CD4-positive, alpha-beta T cell treated with Interferon alpha-2 for 1 hour (primary cell): ENCODE results near the gene LSR.
"Not testable (repeated sequence)": the region's sequence is repeated elsewhere in the genome, so short reads cannot be mapped to it uniquely, and the experiment has no call there.

Source experiments
- DNase-seq, 2 donors: peaks; one replicate each; pipeline ENCODE4 v3.0.0-alpha.2; 2020 to 2022

Gene LSR

GRCh38 chr19:35220315-35220921, 28.4 kb upstream of the LSR start:
- no peak for DNase-seq

- DNase-seq = not testable (repeated sequence)
Observed at GRCh38 chr19:35220973-35221590, 27.7 kb upstream of the LSR start.

GRCh38 chr19:35222373-35223015, 26.3 kb upstream of the LSR start:
- DNase-seq = no peak

DNA sequence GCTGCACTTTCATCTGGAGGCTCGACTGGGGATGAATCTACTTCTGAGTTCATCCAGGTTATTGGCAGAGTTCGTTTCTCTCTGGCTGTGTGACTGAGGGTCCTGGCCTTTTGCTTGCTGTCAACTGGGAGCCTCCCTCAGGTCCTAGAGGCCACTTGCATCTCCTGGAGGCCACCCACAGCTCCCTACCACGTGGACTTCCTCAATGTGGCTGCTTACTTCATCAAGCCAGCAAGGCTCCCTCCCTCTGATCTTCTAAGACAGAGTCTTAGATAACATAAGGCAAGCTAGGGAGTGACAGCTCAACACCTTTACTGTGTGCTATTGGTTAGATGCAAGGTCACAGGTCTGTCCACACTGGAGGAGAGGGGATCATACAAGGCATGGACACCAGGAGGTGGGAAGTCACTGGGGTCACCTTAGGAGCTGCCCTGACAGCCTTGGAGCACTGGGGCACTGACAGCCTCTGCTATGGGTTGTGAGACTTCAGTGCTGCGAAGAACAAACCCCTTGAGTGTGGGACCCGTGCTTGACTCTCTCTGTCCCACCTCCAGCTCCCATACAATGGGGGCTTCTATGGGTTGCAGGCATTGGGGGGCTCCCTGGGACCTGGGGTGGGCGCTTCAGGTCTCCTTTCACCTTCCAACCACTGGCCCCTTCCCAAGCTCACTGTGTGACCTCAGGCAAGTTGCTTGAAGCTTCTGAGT, 25.6 kb upstream of the LSR start:
- DNase-seq = no peak

DNA sequence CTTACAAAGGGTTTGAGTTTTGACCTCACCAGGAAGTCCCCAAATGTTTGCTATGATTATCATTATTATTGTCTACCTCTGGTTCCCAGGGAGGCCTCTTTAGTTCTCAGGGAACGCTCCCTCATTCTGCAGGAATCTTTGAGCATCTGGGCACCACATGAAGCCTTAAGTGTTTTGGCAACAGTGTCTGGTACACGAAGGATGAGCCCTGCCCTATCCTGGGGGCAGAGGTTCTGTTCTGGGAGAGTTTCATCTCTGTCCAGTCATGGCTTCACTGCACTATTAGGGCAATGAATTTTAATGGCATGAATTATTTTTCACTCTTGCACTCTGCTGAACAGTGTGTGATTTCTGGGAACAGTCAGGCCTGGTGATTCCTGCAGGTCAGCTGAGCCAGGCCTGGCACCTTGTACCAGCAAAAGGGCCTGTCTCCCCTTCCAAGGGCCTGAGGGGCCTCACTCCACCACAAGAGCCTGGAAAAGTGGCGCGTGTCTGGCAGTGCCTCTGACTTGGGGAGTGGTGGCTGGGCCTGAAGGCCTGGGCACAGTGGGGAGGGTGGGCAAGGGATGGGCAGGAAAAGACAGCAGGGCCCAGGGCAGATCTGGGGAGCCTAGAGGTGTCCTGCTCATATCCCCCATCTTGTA, 24.8 kb upstream of the LSR start:
- no peak for DNase-seq

DNA sequence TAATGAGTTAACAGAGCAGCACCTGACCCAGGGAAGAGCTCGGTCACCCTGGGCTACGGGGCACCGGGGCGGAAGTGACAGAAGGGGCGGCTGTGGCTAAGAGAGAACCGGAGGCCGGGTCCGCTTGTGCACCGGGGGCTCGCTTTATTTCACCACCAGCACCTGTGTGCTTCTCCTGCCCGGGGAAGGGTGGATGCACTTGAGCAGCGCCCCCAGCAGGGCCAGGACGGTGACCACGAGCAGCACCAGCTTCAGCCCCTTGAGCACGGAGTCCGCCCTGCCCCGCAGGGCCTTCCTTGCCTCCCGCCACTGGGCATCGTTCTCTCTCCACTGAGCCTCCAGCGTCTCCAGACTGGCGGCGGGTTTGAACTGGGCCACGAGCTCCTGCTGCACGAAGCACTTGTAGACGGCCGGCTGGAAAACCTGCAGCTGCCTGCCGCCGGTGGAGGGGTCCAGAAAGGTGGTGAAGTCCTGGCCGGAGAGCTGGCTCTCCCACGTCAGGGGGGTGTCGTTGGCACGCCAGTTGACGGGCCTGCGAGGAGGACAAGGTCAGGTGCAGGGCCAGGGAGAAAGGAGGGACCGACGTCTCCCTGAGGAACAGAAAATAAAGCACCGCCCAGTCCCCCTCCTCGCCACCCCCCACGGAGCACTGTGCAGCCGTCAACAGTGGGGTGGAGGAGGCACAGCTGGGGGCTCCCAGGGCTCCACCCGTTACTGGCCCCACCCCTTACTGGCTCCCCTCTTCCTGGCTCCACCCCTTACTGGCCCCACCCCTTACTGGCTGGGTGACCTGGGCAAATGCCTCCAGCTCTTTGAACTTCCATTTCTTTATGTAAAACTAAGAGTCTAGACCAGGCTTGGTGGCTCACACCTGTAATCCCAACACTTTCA, 23.9 kb upstream of the LSR start:
- DNase-seq = peak in 1 of 2 donors; percentile 33

GRCh38 chr19:35225951-35226350, 22.9 kb upstream of the LSR start:
- DNase-seq = no peak

DNA sequence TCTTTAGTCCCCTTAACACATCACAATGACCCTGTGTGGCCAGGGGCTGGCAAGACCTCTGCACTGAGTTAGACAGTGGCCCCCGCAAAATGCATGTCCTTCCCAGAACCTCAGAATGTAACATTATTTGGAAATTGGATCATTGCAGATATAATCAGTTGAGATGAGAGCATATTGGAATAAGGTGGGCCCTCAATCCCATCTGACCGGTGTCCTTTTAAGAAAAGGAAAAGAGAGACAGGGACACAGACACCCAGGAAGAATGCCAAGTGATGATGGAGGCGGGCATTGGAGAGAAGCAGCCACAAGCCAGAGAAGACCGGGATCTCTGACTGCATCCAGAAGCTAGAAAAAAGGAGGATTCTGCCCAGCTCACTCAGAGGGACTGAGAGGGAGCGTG, 22.1 kb upstream of the LSR start:
- DNase-seq = no peak

DNA sequence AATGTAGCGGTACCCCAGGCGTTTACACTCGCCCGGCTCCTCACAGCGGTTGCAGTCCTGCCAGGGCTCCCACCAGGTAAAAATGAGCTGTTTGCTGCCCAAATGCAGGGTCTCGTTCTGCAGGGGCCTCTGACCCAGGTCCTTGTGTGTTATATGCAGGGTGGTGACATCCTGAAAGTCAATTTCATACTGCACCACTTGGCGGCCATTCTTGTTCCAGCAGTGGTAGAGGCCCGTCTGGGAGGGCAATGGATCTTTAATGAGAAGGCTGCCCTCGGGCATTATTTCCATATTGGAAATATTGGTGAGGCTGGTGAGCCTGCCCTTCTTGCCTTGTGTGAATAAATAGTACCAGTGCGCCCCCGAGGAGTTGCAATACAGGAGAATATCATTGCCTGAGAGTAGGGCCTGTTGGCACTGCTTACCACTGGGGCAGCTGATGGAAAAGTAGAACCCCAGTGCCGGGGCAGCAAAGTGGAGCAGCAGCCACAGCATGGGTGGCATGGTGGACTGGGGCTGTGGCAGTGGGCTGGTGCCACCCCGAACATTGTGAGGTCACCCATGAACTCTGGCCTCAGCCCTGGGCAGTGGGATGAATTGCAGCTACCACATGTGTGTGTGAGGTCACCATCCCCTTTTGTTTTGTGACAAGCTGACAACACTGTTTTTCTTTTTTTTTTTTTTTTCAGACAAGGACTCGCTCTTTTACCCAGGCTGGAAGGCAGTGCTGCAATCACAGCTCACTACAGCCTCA, 20.4 kb upstream of the LSR start, which contains the start of gene FAM187B:
Gene FAM187B (minus strand): TSS at position 563 of the 754 bp plus-strand sequence. CDS start 59 bp downstream, at position 504.
- no peak for DNase-seq

DNA sequence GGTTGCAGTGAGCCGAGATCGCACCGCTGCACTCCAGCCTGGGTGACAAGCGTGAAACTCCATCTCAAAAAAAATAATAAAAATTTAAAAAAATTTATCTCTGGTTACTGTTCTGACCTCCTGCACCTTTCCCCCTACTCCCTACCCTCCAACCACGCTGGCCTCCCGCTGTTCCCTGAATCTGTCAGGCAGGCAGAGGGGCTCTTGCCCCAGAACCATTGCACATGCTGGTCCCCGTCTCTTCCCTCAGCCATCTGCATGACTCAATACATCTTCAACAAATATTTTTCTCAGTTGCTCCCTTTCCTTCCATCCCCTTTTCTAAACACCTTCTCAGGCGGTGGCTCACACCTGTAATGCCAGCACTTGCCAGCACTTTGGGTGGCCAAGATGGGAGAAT, 19.2 kb upstream of the LSR start:
- DNase-seq = no peak

GRCh38 chr19:35231956-35232645, 16.7 kb upstream of the LSR start:
- DNase-seq = no peak

DNA sequence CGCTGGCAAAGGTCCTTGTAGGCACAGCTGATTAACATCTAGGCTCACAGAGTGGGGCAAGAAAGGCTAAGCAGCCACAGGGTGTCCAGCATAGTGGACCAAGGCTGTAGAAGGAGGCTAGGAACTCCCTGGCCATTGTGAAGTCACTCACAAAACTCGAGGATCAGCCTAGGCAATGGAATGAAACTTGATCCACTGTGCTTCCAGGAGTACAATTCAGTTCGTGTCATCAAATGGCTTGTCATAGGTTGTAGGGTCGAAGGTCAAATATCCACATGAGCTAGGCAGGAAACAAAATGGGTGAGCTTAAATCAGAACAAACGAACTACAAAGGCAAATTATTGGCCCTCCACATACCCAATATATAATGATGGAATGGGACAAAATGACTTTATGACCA, 15.9 kb upstream of the LSR start:
- no peak for DNase-seq

DNA sequence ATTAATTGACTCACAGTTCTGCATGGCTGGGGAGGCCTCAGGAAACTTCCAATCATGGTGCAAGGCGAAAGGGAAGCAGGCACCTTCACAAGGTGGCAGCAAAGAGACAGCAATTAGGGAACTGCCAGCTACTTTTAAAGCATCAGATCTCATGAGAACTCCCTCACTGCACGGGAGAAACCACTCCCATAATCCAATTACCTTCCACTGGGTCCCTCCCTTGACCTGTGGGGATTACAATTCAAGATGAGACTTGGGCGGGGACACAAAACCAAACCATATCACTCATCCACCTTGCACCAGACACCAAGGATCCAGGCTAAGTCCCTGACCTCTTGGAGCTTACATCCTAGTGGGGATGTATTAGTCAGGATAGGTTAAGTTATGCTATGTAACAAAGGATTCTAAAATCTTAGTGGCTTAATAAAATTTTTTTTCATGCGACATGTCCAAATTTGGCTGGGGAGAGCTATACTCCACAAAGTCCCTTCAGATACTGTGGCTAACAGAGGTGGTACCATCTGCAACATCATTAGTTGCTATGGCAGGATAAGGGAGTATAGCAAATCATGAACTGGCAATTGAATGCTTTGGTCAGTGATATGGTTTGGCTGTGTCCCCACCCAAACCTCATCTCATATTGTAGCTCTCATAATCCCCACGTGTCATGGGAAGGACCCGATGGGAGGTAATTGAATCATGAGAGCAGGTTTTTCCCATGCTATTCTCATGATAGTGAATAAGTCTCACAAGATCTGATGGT, 12.0 kb upstream of the LSR start:
- peak; percentile 28 to 55 for DNase-seq

DNA sequence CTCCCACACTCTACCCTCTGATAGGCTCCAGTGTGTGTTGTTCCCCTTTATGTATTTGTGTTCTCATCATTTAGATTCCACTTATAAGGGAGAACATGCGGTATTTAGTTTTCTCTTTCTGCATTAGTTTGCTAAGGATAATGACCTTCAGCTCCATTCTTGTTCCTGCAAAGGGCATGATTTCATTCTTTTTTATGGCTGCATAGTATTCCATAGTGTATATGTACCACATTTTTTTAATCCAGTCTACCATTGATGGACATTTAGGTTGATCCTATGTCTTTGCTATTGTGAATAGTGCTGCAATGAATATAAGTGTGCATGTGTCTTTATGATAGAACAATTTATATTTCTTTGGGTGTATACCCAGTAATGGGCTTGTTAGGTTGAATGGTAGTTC, 9.2 kb upstream of the LSR start:
- not testable (repeated sequence) for DNase-seq

DNA sequence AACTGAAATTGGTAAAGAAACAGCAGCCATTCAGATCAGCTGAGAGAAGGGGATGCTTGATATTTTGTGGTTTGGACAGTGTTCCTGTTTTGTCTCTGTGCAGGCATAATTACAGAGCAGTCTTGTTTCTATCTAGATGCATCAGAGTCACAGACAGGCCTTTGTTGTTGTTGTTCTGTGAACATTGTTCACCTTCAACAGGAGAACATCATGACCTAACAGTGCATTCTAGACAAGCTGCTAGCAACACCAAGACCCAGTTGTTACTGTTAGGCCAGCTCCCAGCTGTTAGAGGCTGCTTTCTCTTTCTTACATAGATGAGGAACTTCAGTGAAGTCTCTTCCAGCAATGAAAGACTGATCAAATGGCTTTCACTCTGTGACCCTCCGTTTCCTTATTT, 8.5 kb upstream of the LSR start:
- peak; percentile 20 to 48 for DNase-seq

- no peak for DNase-seq
Observed at GRCh38 chr19:35241417-35241816, 7.4 kb upstream of the LSR start.

GRCh38 chr19:35246466-35247092, 2.2 kb upstream of the LSR start:
- DNase-seq = no peak

DNA sequence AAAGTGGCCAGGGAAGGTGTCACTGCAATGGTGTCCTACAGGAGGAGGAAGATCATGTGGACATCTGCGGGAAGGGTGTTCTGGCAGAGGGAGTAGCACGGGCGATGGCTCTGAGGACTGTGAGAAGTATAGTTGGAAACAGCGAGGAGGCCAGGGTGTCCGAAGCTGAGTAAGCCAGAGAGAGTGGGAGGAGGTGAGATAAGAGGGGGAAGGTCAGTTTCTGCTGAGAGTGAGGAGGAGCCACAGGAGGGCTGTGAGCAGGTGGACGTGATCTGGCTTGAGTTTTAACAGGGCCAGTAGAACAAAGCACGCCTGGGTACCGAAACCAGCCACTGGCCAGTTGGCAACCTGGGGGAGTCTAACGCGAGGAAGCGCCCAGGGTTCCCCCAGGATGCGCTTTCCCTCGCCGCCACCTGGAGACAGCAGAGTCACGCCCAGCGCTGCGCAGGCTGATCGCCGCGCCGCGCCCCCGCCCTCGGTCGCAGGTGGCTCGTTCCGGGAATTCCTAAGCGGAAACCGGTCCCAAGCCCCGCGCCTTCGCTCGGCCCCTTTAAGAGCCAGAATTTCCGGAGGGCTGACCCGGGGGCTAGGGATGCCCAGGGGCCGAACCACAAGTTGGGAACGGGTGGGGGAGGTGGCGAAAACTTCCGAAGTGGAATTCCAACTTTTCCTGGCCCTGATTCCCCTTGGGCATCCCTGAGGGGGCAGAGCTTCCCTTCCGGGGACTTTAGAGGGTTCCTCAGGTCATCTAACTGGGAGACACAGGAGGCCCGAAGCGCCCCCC, 1.1 kb upstream of the LSR start:
- DNase-seq = peak; percentile 57 to 76
